ENCODE results near the gene DIRAS1.

DIRAS1 gene

DNA sequence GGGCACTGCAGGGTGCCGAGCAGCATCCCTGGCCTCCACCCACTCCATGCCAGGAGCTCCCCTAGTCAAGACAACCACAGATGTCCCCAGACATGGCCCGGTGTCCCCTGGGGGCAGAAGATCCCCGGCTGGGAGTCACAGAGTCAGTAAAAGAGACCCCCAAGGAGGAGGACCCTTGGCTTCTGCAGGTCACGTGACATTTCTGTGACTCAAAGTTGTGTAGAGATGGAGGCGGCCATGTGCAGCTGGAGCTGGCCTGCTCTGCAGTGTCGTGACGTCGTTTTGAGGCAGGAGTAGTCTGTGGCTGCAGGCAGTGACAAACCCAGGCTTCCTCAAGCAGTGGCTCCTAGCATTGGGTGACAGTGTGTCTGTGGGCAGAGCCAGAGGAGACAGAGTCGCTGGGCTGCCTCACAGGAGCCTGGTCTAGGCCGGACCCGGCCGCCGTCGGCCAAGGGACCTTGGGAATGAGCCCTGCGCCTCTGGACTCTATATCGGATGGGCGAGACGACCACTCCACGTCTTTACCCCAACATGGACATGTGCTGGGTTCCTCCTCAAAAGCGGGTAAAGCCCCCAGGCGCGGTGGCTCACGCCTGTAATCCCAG lies 7.7 kb upstream of the DIRAS1 start:
- no peak for DNase-seq (ENCODE audit: low read depth in 1 of 2, low spot score in 1 of 2)

DNA sequence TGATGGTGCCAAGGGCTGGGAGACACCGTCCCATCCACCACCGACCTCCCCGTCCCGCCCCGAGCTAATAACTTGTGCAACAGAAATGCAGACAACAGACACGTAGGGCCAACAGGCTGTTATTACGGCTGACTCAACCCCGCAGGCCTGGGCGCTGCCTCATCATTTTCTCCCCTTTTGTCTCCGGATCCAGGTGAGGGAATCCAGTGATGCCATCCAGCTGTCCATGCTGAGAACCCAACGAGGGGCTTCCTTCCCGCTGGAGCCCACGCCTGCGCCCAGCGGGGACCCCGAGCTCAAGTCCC lies 6.4 kb upstream of the DIRAS1 start:
- DNase-seq (ENCODE audit: low read depth in 1 of 2, low spot score in 1 of 2), result no peak

DNA sequence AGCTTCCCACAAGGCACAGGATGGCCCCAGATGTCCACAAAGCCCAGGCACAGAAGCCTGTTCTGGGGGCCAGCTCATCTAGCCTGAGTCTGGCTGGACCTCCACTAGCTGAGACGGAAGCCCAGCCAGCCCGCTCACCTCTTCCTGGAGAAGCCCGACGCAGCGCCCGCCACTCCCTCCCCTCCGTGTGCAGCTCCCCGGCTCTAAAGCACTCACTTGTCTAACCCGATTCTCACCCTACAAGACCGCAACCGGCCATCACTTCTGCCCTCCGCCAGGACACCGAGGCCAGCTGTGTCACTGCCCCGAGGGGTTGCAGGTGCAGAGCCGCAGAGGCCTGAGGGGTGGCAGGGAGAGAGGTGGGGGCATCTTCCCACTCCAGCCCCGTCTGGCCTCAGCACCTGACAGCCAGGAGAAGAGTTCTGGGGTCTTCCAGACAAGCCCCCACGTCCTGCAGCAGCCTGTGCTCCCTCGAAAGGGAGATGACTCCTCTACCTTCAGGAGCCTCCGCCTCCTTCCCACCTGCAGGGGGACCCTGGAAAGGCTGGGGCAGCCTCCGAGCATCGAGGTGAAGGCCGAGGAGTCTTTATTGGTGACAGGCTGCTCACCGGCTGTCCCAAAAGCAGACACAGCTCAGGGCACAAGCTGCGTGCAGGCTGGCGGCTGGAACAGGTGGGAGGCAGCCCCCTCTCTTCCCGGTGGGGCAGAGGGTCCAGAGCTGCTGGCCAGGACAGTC lies 5.9 kb upstream of the DIRAS1 start:
- no peak for DNase-seq (ENCODE audit: low read depth in 1 of 2, low spot score in 1 of 2)

DNA sequence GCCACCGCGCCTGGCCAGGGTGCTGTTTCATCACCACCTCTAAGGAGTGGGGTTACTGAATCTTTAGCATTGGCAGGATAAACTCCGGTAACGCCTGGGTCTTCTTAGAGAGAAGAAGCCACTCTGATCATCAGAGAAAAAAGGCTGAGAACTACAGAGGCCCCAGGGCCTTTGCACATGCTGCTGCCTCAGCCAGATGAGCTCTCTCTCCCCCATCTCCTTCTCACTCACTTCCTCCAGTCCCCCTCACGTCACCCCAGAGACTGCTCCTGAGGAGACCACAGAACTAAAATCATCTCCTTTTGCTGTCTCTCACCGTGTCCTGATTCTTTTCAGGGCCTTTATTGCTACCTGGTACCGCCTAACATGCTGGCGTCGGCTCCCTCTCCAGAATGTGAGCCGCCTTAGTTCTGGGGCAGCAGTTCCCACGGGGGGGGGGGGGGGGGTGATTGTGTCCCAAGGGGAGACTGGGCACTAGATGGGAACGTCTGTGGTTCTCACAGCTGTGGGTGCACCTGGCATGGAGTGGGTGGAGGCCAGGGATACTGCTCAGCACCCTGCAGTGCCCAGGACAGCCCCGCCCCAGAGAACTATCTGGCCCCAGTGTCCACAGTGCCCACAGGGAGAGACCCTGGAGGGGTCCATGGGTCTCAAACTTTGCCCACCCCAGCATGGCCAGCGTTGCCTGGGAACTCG lies 5.1 kb upstream of the DIRAS1 start:
- DNase-seq (ENCODE audit: low read depth in 1 of 2, low spot score in 1 of 2), result no peak

DNA sequence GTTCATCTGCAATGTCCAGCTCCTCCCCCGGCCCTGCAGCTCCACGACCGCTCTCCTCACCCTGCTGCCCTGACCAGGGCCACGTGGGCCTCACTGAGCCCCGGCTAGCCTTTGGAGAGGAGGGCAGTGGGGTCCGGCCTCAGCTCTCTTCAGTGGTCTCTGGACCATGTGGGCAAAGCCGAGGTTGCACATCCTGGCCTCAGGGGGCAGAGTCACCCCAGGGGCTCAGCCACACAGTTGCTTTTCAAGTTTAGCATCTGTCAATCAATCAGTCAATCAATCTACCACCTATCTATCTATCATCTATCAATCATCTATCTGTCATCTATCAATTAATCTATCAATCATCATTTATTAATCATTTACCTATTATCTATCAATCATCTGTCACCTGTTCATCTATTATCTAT lies 3.0 kb upstream of the DIRAS1 start:
- DNase-seq (ENCODE audit: low read depth in 1 of 2, low spot score in 1 of 2), result no peak

DNA sequence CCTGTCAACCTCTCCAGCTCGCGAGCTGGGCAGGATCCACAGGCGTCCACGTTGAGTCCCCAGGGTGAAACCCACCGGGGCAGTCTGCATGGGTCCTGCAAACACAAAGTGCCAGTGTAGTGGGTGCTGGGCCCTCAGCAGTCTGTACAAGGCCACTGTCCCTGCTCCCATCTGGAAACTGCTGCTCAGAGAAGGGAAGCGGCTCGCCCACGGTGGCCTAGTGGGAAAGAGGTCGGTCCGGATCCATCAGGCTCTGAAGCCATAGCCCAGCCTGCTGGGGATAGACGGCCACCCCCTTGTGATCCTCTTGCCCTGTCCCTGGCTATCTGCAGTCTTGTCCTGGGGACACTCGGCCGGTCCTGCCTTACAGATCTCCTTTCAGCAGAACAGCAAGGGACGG lies 2.6 kb upstream of the DIRAS1 start:
- DNase-seq (ENCODE audit: low read depth in 1 of 2, low spot score in 1 of 2), result no peak

DNA sequence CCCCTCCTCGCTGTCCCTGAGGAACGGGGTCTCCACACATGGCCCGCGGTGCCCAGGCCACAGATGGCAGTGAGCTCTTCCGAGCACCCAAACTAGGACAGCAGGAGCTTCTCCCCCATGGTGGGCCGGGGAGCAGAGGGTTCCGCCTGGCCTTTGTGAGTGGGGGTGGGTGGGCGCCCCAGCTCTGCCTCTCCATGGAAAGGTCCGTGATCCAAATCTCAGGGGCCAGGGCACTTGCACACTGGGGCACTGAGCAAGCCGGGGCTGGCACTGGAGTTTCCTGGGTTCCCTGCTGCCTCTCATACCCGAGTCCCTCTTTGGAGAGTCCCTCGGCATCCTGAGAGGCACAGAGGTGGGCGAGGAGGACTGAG lies 2.2 kb upstream of the DIRAS1 start:
- DNase-seq (ENCODE audit: low read depth in 1 of 2, low spot score in 1 of 2), result no peak

DNA sequence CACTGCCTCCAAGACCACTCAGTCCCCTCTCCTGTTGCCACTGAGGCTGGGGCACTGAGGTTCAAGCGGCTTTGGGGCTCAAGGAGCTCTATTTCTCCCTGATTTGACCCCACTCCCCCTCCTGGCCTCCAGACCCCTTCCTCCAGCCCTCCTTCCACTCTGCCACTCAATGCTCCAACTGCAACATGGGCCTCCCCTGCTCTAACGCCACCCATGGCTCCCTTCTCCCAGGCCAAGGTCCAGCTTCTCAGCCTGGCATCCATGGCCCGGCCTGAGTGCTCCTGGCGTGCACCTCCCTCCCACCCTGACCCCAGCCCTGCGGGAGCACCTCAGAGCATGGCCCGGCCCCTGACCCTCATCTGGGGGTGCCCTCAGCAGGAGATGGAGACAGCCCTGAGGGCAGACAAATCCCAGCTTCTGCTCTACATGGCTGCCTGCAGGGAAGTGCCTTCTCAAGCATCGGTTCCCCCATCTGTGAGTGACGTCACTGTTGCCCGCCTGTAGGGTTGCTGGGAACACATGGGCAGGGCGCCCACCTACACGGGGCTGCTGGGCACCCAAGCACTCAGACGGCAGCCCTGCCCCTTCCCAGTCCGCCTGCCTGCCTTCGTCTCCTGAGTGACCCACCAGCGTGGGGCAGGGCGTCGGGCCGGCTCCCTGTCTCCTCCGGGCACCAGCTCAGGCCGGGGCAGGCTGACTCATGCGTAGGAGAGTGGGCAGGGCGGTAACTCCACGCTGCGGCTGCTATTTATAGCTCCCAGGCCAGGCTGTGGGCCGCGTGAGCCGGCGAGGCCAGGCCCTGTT lies 1.6 kb upstream of the DIRAS1 start:
- no peak for DNase-seq (ENCODE audit: low read depth in 1 of 2, low spot score in 1 of 2)

DNA sequence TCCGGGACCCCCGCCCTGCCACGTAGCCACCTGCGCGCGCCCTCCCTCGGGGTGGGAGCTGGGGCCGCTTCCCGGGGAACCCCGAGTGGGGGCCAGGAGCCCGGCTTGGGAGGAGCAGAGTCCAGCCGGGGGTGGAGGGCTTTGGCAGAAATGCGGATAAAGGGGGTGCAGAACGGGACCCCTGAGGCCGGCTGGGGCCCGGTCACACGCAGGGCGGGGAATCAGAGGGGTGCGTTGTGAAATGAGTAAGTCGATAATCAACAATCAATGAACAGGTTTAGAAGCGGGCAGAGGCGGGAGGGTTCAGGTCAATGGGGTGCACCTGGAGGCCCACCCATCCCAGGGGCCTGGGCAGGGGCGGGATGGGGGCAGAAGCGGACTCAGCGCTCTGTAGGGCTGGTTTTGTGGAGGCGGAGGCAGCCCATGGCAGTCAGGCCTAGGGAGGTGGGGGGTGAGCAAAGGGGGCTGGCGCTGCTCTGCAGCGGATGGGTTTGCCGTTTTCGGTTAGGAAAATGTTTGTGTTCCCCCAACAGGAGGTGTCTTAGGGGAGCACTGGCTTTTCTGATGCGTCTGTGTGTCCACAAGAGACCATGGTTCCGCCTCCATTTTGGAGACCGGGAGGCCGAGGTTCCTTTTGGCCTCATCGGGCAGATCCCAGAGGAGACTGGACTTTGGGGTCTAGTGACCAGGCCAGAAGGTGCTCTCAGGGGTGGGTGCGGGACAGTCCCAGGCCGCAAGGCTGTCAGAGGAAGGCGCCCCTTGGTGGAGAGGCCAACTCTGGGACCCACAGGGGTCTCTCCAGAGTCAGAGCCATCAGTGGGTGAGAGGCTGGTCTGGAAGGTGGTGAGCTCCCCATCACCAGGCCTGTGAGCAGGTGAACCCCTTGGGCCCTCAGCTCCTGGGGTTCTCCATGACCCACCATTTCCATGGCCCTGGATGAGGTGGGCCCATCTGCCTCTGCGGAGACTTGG lies 683 bp upstream of the DIRAS1 start:
- no peak for DNase-seq (ENCODE audit: low read depth in 1 of 2, low spot score in 1 of 2)

DNA sequence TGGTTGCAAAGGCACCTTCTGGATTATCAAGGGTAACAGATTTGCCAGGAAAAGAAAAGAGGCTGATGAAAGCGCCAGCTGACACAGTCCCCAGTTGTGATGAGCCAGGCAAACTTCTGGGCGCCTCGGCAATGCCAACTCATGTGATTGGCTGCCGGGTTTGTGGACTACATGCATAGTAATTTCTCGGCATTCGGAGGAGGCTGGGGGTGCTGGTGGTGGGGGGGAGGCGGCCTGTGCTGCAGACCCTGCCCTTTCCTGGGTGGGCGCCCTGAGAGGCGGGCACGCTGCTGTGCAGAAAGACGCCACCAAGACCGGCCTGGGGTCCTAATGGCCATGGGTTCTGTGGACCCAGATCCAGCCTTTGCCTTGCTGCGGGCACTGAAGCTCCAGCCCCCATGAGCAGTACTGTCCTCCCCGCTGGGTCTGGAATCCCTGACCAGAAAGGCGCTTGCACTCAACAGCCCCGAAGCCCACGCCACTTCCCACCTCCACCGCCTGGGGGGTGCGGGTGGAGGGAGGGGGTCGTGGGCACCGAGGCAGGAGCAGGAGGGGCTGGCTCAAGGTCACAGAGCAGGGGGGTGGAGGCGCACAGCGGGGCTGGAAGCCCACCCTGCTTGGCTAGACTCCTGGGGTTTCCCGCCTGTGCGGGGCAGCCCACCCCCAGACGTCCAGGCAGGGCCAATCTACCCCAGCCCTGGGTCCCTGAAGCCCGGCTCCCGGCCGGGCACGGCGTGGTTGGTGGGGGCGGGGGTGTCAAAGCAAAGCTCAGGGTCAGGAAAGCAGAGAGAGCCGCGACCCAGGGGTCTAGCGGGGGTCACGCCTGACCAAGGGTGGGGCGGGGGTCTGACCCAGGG lies 1.0 kb downstream of the DIRAS1 start:
- DNase-seq (ENCODE audit: low read depth in 1 of 2, low spot score in 1 of 2), result no peak

DNA sequence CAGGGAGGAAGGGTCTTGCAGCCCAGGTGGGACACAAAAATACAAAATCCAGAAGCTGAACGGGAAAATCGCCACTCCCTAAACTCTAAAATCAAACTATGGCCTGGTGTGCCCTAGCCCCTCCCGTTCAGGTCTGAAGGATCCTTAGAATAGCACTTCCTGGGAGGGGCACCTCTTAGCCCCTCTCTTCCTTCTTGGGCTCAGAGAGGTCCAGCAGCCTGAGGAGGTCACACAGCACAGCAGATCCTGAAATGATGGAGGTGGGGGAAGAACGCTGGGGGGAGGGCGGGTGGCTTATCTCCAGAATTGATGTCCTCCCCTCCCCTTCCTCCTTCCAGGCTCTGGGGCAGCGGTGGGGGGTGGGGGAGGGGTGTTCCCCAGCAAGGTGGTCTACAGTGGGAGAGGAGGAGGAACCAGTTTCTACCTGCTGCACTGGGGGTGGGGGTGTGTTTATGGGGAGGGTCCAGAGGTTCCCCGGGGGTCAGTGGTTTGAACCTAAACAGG lies 1.9 kb downstream of the DIRAS1 start:
- DNase-seq (ENCODE audit: low read depth in 1 of 2, low spot score in 1 of 2), result no peak

DNA sequence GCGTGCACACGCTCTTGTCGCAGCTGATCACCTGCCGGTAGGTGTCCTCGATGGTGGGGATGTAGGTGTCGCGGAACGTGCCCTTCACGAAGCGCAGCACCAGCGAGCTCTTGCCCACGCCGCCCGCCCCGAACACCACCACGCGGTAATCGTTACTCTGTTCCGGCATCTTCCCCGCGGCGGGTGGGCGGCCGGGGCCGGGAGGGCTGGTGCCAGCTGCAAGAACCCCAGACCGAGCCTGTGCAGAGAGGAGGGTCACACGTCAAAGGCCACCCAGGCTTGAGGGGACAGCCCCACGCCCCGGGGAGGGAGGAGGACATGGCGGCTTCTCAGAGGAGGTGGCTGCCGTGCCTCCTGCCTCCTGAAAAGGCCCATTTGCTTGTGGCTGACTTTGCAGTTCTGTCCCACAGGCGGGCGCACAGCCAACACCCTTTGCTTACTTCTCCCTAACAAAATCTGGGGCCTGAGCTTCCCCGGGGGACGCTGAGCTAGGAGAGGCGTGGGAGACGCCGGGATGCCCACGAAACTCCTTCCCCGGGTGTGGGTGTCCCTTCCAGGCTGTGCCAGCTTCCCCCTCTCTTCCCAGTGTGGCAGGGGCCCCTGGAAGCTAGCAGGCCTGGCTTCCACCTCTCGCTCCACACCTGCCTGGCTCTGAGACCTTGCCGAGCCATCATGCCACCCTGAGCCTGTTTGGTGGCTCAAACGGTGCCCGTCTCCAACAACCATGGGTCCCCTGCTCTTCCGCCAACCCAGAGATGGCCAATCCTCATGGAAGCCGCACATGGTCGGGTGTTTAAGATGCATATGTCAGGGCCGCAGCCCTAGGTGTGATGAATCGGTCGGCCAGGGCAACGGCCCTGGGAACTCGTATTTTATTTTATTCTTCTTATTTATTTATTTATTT lies 3.3 kb downstream of the DIRAS1 start:
- no peak for DNase-seq (ENCODE audit: low read depth in 1 of 2, low spot score in 1 of 2)

DNA sequence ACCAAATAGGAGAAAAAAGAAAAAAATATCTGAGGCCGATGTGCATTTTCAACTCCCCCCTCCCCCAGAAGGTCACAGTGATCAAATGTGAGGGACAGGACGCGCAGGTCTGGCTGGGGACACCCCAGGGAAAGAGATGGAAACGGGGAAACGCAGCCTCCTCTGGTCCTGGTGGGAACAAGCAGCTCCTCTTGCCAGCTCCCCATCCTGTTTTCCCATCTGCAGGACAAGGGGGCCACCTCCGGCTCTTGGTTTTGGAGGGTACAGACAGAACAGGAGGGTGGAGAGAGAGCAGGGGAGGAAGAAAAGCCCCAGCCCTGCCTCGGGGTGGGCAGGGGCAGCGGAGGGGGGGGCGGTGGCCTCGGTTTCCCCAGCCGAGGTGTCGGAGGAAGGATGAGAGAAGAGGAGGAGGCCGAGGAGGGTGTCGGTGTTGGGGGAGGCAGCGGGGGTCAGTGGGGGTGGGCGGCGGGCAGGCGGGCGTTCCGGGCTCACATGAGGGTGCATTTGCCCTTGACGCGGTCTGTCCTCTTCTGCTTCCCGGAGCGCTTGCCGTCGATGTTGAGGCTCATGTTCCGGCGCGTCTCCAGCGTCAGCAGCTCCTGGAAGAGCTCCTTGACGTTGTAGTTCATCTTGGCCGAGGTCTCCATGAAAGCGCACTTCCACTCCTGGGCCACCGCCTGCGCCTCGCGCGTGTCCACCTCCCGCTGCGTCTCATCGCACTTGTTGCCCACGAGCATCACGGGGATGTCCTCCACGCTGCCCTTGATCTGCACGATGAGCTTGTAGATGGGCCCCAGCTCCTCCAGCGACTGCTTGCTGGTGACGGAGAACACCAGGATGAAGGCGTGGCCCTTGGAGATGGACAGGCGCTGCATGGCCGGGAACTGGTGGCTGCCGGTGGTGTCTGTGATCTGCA lies 4.2 kb downstream of the DIRAS1 start:
- no peak for DNase-seq (ENCODE audit: low read depth in 1 of 2, low spot score in 1 of 2)

DNA sequence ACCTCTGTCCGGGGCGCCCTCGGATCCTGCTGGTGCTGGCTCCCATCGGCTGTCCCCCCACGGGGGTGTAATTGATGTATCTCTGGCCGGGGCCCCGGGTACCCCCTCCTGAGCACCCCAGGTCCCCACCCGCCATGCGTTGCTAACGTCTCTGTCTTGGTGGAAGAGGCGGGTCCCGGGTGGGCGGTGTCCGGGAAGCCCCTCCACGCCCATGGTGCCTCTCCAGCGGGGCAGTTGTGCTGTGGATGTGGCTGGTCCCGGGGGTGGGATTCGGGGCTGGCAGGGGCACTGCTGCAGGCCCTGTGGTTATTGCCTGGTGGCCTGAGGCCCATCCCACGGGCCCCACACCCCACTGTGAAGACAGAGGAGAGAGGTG lies 4.9 kb downstream of the DIRAS1 start:
- no peak for DNase-seq (ENCODE audit: low read depth in 1 of 2, low spot score in 1 of 2)

DNA sequence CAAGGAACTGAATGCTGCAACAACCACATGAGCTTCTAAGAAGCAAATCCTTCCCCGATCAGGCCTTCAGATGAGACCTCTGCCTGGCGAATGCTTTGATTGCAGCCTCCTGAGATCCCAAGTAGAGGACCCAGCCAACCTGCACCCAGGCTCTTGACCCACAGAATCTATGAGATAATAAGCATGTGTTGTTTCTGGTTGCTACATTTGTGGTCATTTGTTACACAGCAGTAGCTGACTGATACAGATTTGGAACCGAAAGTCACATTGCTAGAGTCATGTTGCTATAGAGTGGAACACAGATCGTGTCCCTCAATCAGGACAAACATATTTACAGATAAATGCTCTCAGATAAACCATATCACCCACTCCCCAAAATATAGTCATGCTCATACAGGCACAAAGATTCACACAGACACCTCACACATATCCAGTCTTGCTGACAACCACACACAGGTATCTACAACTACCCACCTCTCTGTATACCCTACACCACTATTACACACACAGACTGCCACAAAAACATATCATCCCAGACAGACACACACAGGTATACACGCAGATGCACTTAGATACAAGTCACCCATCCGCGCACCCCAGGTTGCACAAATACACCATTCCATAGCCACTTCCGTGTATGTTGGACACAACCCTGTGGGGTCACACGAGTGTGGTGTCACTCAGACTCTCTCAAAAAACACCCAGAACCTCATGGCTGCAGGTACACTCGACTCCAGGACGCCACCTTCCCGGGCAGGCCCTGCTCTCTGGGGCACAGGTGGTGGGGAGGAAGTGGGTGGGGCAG lies 5.5 kb downstream of the DIRAS1 start:
- no peak for DNase-seq (ENCODE audit: low read depth in 1 of 2, low spot score in 1 of 2)

DNA sequence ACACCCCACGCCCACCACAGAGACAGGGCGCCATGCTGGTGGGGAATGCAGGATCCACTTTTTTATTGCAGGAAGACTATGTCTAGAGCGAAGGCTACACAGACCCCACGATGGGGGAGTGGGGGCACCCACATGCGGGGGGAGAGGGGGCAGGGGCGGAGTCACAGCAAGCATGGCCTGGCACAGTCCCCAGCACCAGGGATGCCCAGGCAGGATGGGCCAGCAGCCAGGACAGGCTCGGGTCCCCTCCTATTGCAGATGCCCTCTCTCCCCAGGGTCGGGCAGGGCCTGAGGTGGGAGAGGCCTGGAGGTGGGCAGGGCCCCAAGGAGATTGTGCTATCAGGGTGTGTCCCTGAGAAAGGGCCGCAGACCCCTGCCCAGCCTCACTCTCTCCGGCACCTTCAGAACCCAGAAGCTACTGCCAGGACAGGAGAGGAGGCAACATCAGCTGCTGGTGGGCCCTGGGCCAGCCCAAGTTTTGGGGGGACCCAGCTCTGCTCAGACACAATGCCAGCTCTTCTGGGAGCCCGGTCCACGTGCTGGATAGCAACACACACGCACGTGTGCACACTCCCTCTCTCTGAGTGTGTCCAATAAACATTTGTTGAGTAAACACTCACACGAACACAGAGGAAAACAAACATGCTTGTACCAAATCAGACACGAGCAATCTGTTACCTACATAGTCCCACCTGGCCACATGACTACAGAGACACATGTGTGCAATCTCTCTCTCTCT lies 6.5 kb downstream of the DIRAS1 start:
- DNase-seq (ENCODE audit: low read depth in 1 of 2, low spot score in 1 of 2), result no peak

Data from activated T-helper 1 cell treated with anti-CD3 and anti-CD28 coated beads, Interleukin-2, amount 50 U/mL, for 16 hours (primary cell).